HCT116 (cell line): ENCODE measurements around the gene MAT2B. TPM values are rescaled to one million over a fixed set of nuclear protein-coding genes. Genes with fewer than 3 reads are reported as not detected.

ENCODE experiments used
- ATAC-seq: fragments of 200-7000 bp; cut with Tn5 transposase; 2 replicates; pipeline ENCODE4 v1.9.1; 2020; ENCODE audit warnings: mild to moderate bottlenecking, moderate library complexity
- BruUV-seq: library from RNA; stranded (reverse); fragments of 400-500 nt; replicated peaks from 2 replicates; lab custom pipeline; 2021; lab: Mats Ljungman, UMichigan
- CTCF ChIA-PET: fragments of 300-600 bp; sonication (Branson Sonifier 250); formaldehyde crosslinking; loops from one replicate; lab custom pipeline; 2021; ENCODE audit warnings: antibody characterized with exemption; lab: Charles Lee
- POLR2A ChIA-PET: fragments of 300-600, 350-600 bp; sonication (Branson Sonifier 250); formaldehyde crosslinking; loops from one replicate; lab custom pipeline; 2021; ENCODE audit warnings: antibody characterized with exemption; lab: Charles Lee
- RAD21 ChIA-PET, 2 experiments: fragments of 300-600 bp; sonication (Branson Sonifier 250); formaldehyde crosslinking; loops; one replicate each; lab custom pipeline; 2023; ENCODE audit warnings: low total read pairs in 2 of 2; ENCODE audit not compliant: uncharacterized antibody in 2 of 2, unreplicated experiment in 2 of 2, low non-redundant PET in 1 of 2; lab: Charles Lee
- DNase-seq: peaks from one replicate; pipeline ENCODE4 v3.0.0-alpha.2; 2010; ENCODE audit warnings: low read depth, low spot score
- H2AFZ ChIP-seq: fragments of 200-600 bp; shearing (Covaris generic), sonication (generic); 2 replicates; pipeline ENCODE4 v1.6.1; 2017; ENCODE audit warnings: low read depth, mixed run types, mixed read lengths, antibody characterized with exemption, low read length; ENCODE audit not compliant: poor library complexity, severe bottlenecking
- H3K27ac ChIP-seq: 2 replicates; pipeline ENCODE4 v1.5.1; 2012; ENCODE audit warnings: low read depth, low read length
- H3K27me3 ChIP-seq: fragments of 200-600 bp; sonication (generic); 2 replicates; pipeline ENCODE4 v1.6.1; 2016; ENCODE audit warnings: mixed run types, low read length, mixed read lengths; ENCODE audit not compliant: insufficient read depth
- H3K36me3 ChIP-seq, 2 experiments: fragments of 200-500 bp in 1 of 2; fragments of 200-600 bp in 1 of 2; sonication (Bioruptor generic) in 1 of 2; sonication (generic) in 1 of 2; 2 replicates each; pipeline versions ENCODE4 v1.5.1 to v1.6.1; 2014 to 2016; ENCODE audit warnings: low read length in 2 of 2, inconsistent platforms in 1 of 2, mixed read lengths in 1 of 2, mixed run types in 1 of 2; ENCODE audit not compliant: insufficient read depth in 2 of 2, control insufficient read depth in 1 of 2
- H3K4me1 ChIP-seq, 2 experiments: fragments of 200-600 bp in 1 of 2; sonication (generic) in 1 of 2; 2 replicates each; pipeline versions ENCODE4 v1.5.1 to v1.6.1; 2012 to 2017; ENCODE audit warnings: low read length in 2 of 2, inconsistent platforms in 1 of 2, mild to moderate bottlenecking in 1 of 2, mixed read lengths in 1 of 2, mixed run types in 1 of 2, moderate library complexity in 1 of 2; ENCODE audit not compliant: insufficient read depth in 2 of 2, control insufficient read depth in 1 of 2
- H3K4me2 ChIP-seq: fragments of 200-600 bp; sonication (generic); 2 replicates; pipeline ENCODE4 v1.6.1; 2017; ENCODE audit warnings: mixed run types, low read length, mixed read lengths
- H3K4me3 ChIP-seq, 2 experiments: fragments of 200-600 bp in 1 of 2; sonication (generic) in 1 of 2; replicated peaks in 1 of 2; 2 replicates each; pipeline ENCODE4 v1.5.1; 2011 to 2016; ENCODE audit warnings: low read length in 2 of 2, control low read depth in 1 of 2, low read depth in 1 of 2, mild to moderate bottlenecking in 1 of 2, mixed read lengths in 1 of 2, mixed run types in 1 of 2
- H3K79me2 ChIP-seq: fragments of 200-600 bp; sonication (generic); 2 replicates; pipeline ENCODE4 v1.6.1; 2017; ENCODE audit warnings: mild to moderate bottlenecking, mixed run types, low read length, moderate library complexity, mixed read lengths; ENCODE audit not compliant: insufficient read depth
- H3K9ac ChIP-seq: fragments of 200-600 bp; sonication (generic); 2 replicates; pipeline ENCODE4 v1.6.1; 2016; ENCODE audit warnings: low read length, mixed read lengths
- H3K9me2 ChIP-seq: fragments of 200-600 bp; sonication (generic), shearing (Covaris generic); 2 replicates; pipeline ENCODE4 v1.6.1; 2017; ENCODE audit warnings: mixed run types, mild to moderate bottlenecking, moderate library complexity; ENCODE audit not compliant: insufficient read depth
- H3K9me3 ChIP-seq, 2 experiments: fragments of 200-500 bp in 1 of 2; fragments of 200-600 bp in 1 of 2; sonication (Bioruptor generic) in 1 of 2; sonication (generic) in 1 of 2; 2 replicates each; pipeline ENCODE4 v1.6.1; 2014 to 2017; ENCODE audit warnings: low read length in 2 of 2, mixed read lengths in 2 of 2, inconsistent platforms in 1 of 2, low read depth in 1 of 2, mild to moderate bottlenecking in 1 of 2, mixed run types in 1 of 2, moderate library complexity in 1 of 2; ENCODE audit not compliant: control insufficient read depth in 1 of 2, insufficient read depth in 1 of 2
- H4K20me1 ChIP-seq: fragments of 200-600 bp; sonication (generic), shearing (Covaris generic); 2 replicates; pipeline ENCODE4 v1.6.1; 2017; ENCODE audit warnings: mixed run types, mild to moderate bottlenecking, moderate library complexity; ENCODE audit not compliant: insufficient read depth
- ATF3 ChIP-seq: IDR thresholded peaks from 2 replicates; pipeline ENCODE4 v1.6.1; 2012
- CBX3 ChIP-seq: IDR thresholded peaks from 2 replicates; pipeline ENCODE4 v1.6.1; 2012; ENCODE audit warnings: low read depth
- CEBPB ChIP-seq: IDR thresholded peaks from 2 replicates; pipeline ENCODE4 v1.6.1; 2012; ENCODE audit warnings: low read depth
- EGR1 ChIP-seq: IDR thresholded peaks from 2 replicates; pipeline ENCODE4 v1.6.1; 2012; ENCODE audit warnings: low read depth
- EZH2 ChIP-seq: fragments of 200-600 bp; sonication (generic); IDR thresholded peaks from 2 replicates; pipeline ENCODE4 v1.6.1; 2017; ENCODE audit warnings: antibody characterized with exemption, mixed run types
- FOSL1 ChIP-seq: IDR thresholded peaks from 2 replicates; pipeline ENCODE4 v1.6.1; 2012; ENCODE audit warnings: low read depth
- JUND ChIP-seq: IDR thresholded peaks from 2 replicates; pipeline ENCODE4 v1.6.1; 2012
- MAX ChIP-seq: IDR thresholded peaks from 2 replicates; pipeline ENCODE4 v1.6.1; 2012
- POLR2A ChIP-seq: IDR thresholded peaks from 2 replicates; pipeline ENCODE4 v1.7.0; 2011; ENCODE audit warnings: borderline replicate concordance; ENCODE audit not compliant: insufficient read depth, insufficient read length; ENCODE audit errors: extremely low read depth
- RAD21 ChIP-seq: IDR thresholded peaks from 2 replicates; pipeline ENCODE4 v1.6.1; 2012; ENCODE audit warnings: low read depth, mild to moderate bottlenecking
- REST ChIP-seq: IDR thresholded peaks from 2 replicates; pipeline ENCODE4 v1.6.1; 2012; ENCODE audit warnings: low read depth
- SRF ChIP-seq: IDR thresholded peaks from 2 replicates; pipeline ENCODE4 v1.6.1; 2012; ENCODE audit warnings: low read depth
- TCF7L2 ChIP-seq: IDR thresholded peaks from 2 replicates; pipeline ENCODE4 v1.7.0; 2011; ENCODE audit warnings: borderline replicate concordance, inconsistent platforms; ENCODE audit not compliant: insufficient read depth, insufficient read length; ENCODE audit errors: extremely low read depth
- YY1 ChIP-seq: IDR thresholded peaks from 2 replicates; pipeline ENCODE4 v1.6.1; 2011; ENCODE audit warnings: low read length, low read depth, moderate library complexity, mild to moderate bottlenecking; ENCODE audit not compliant: insufficient replicate concordance; ENCODE audit errors: extremely low read depth
- ZBTB33 ChIP-seq: IDR thresholded peaks from 2 replicates; pipeline ENCODE4 v1.6.1; 2011; ENCODE audit warnings: mild to moderate bottlenecking, low read length, moderate library complexity; ENCODE audit not compliant: insufficient replicate concordance; ENCODE audit errors: extremely low read depth
- ZFX ChIP-seq: fragments of 450-650 bp; IDR thresholded peaks from 2 replicates; pipeline ENCODE4 v1.6.1; 2017
- ZNF274 ChIP-seq: fragments of 200-500 bp; sonication (Bioruptor generic); IDR thresholded peaks from 2 replicates; pipeline ENCODE4 v1.6.1; 2014; ENCODE audit warnings: mild to moderate bottlenecking, low read depth, low read length, inconsistent platforms
- intact Hi-C: fragments of 100-400 bp; cut with micrococcal nuclease; formaldehyde crosslinking; loops from 2 replicates; pipeline ENCODE4 v1.10.0; 2022
- total RNA-seq: library from RNA; stranded (reverse); gene quantifications from one replicate; pipeline ENCODE4 v1.2.1, GENCODE V29; 2021; ENCODE audit not compliant: unreplicated experiment

MAT2B gene
- total RNA-seq, 1 experiment from 2014 or later = 45.9 TPM

GRCh38 chr5:163565492-163565891, 60.1 kb downstream of the MAT2B start (continued):
- TF ChIP-seq CBX3 (no peak), ZBTB33 (no peak), YY1 (no peak), ZNF274 (no peak), RAD21 (no peak), REST (no peak), JUND (no peak)

- intact Hi-C loops = loop anchor here (10.0 kb wide), 1 partner anchor 129 kb away; no protein-coding TSS in a partner anchor
- Histone ChIP-seq H3K79me2 (no peaks in the 10 kb centered on the region), H3K27me3 (peaks cover 40% of the 10 kb centered on the region; the same call in 1 of the 2 replicates), H3K36me3 (no peaks in the 10 kb centered on the region), H3K4me1 (no peaks in the 10 kb centered on the region), H2AFZ (no peak overlapping the region), H3K9me2 (no peaks in the 10 kb centered on the region), H3K9me3 (no peaks in the 10 kb centered on the region), H3K4me3 (no peak overlapping the region), H3K4me2 (no peak overlapping the region), H3K9ac (no peak overlapping the region), H4K20me1 (no peaks in the 10 kb centered on the region), H3K27ac (no peak overlapping the region)
- POLR2A ChIA-PET = no interaction called here
- ATAC-seq (no peak), DNase-seq (no peak)
- BruUV-seq = no TSS peak
- RAD21 ChIA-PET = no interaction called here
- CTCF ChIA-PET = no interaction called here
- TF ChIP-seq JUND (no peak), SRF (no peak), EZH2 (no peak), TCF7L2 (no peak), CEBPB (no peak), ATF3 (no peak), POLR2A (no peak), FOSL1 (no peak), MAX (no peak), ZFX (no peak), EGR1 (no peak), ZBTB33 (no peak)
These were observed 60.7 kb downstream of the MAT2B start for GRCh38 chr5:163565931-163566608.
